ENCODE measurements around the gene LTBR.

Gene LTBR

DNA sequence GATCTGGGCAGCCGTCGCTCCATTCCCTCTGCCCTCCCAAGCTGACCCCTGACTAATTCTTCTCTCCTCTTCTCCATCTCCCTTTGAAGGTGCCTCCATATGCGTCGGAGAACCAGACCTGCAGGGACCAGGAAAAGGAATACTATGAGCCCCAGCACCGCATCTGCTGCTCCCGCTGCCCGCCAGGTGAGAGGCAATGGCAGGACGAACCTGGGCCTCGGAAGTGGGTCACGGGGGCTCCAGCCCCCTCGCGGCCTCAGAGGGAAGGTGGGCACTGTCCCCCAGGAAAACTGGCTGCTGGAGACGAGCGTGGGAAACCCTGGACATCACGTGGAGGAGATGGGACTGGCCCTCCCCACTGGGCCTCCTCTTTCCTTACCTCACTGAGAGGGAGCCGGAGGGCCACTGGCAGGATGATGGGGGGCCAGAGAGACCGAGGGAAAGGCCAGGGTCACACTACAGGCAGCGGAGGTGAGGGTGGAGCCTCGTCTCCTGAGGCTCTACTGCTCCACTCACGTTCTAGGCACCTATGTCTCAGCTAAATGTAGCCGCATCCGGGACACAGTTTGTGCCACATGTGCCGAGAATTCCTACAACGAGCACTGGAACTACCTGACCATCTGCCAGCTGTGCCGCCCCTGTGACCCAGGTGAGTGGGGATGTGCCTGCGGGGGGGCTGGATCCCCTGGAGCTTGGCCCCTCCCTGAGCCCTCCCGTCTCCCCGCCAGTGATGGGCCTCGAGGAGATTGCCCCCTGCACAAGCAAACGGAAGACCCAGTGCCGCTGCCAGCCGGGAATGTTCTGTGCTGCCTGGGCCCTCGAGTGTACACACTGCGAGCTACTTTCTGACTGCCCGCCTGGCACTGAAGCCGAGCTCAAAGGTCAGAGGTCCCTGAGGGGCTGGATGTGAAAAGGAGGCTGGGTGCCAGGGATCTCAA, 806 bp downstream of the LTBR start:
- no peak for DNase-seq

DNA sequence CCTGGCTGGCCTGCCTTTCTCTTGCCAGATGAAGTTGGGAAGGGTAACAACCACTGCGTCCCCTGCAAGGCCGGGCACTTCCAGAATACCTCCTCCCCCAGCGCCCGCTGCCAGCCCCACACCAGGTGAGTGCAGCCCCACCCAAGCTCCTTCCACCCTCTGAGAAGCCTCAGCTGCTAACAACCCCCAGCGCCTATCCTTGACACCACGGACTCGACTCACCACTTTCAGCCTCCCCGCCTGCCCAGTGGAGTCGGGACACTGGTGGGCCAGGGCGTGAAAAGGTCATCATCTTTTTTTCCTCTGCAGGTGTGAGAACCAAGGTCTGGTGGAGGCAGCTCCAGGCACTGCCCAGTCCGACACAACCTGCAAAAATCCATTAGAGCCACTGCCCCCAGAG, 2.1 kb downstream of the LTBR start:
- no peak for DNase-seq

DNA sequence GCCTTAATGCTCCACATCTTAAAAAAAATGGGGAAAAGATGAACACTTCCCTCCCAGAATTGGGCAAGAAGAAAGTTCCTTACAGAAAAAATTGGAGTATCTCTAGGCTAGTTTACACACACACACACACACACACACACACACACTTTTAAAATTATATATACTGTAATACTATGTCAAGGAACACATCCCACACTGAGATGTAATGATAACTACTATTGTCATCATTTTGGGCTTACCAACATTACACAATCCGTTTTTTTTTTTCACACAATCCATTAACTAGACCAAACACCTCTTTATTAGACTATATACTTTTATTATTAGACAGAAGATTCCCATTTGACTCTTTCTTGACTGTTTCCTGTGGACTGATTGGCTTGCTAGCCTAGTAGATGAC, 2.5 kb downstream of the LTBR start:
- DNase-seq = no peak

DNA sequence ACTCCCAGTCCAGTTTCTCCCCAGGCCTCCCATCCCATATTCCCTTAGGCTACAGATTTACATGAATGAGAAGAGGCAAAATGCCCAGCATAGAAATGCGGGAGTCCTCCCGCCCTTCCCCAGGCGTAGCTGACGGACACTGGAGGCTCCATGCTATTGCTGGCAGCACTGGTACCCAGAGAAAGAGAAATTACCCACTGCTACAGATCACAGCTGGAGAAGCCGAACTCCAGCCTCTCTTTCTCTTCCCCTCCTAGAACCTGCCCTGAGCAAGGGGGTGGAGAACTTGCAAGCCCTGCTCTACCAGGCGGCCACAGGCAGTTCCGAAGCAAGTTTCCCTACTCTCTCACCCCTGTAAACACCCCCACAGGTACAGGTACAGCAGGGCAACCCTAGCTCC, 3.6 kb downstream of the LTBR start:
- DNase-seq = no peak

DNA sequence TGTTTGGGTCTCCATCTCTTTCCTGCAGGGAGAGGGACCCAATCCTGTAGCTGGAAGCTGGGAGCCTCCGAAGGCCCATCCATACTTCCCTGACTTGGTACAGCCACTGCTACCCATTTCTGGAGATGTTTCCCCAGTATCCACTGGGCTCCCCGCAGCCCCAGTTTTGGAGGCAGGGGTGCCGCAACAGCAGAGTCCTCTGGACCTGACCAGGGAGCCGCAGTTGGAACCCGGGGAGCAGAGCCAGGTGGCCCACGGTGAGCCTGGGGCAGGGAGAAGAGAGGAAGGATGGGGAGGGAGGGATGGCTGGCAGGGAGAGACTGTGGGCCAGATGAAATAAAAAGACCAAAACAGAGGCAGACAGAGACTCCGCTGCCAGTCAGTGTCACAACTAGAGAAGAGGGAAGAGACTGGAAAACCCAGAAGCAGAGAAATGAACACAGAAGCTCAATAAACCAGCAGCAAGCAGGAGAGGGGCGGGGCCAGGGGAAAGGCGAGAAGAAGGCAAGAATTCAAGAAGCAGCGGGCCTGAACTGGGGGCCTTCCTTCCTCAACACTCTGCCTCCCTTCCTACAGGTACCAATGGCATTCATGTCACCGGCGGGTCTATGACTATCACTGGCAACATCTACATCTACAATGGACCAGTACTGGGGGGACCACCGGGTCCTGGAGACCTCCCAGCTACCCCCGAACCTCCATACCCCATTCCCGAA, 6.3 kb downstream of the LTBR start:
- no peak for DNase-seq

DNA sequence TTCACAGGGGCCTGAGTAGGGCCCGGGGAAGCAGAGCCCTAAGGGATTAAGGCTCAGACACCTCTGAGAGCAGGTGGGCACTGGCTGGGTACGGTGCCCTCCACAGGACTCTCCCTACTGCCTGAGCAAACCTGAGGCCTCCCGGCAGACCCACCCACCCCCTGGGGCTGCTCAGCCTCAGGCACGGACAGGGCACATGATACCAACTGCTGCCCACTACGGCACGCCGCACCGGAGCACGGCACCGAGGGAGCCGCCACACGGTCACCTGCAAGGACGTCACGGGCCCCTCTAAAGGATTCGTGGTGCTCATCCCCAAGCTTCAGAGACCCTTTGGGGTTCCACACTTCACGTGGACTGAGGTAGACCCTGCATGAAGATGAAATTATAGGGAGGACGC, 7.1 kb downstream of the LTBR start:
- no peak for DNase-seq

DNA sequence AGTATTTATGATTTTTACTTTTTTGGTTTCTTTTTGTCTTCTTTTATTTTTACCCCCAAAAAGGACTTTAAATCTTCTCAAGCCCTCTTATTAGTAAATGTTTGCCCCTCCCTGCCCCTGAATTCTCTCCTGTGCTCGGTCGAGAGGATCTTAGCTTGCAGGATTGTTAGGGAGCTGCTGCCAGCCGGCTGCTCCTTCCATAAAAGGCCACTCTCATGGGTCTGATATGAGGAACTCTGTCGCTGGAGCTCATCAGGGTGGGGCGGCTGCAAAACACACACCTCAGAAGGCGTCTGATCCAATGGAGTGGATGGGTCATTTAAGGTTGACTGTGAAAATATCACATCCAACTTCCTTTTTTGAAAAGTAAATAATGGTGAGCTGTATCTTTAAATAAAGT, 8.5 kb downstream of the LTBR start:
- DNase-seq = no peak

DNA sequence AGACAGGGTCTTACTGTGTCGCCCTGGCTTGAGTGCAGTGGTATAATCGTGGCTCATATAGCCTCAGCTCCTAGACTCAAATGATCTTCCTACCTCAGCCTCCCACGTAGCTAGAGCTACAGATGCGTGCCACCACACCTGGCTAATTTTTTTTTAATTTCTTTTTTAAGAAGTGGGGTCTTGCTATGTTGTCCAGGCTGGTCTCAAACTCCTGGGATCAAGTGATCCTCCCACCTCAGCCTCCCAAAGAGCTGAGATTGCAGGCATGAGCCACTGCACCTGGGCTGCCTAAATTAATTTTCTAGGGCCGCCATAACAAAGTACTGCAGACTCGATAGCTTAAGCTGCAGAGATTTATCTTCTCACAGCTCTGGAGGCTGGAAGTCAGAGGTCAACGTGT, 9.1 kb downstream of the LTBR start:
- DNase-seq = no peak

DNA sequence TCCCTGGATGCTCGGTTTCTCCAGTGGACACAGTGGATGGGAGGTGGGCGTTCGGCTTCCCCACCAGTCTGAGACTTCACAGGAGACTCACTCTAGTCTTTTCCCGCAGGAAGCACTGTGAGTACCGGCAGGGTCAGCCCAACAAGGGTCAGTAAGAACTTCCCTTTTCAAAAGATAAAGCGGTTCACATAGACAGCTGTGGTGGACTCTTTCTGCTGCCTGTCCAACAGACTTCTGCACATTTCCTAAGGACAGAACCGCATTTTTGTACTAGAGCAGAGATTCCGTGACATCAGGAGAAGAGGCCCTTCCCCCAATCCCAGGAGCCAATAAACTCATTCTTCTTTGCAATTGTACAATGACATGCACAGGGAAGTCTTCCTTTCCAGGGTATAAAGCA, 10.4 kb downstream of the LTBR start:
- DNase-seq = no peak

DNA sequence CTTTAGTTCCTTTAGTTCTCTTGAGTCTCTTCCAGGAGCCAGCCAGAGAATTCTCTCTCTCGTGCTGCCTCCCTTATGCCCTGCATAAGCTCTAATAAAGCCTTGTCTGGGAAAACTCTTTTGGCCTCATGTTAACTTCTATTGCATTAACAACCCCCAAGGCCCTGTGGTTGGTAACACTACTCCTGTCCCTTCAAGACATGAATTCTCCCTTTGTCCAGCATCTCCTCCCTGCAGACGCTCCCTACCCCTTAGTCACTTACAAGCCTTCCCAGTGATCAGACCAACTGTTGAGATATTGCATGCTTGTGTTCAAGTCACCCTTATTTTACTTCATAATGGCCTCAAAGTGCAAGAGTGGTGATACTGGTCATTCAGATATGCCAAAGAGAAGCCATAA, 12.1 kb downstream of the LTBR start:
- DNase-seq = no peak

DNA sequence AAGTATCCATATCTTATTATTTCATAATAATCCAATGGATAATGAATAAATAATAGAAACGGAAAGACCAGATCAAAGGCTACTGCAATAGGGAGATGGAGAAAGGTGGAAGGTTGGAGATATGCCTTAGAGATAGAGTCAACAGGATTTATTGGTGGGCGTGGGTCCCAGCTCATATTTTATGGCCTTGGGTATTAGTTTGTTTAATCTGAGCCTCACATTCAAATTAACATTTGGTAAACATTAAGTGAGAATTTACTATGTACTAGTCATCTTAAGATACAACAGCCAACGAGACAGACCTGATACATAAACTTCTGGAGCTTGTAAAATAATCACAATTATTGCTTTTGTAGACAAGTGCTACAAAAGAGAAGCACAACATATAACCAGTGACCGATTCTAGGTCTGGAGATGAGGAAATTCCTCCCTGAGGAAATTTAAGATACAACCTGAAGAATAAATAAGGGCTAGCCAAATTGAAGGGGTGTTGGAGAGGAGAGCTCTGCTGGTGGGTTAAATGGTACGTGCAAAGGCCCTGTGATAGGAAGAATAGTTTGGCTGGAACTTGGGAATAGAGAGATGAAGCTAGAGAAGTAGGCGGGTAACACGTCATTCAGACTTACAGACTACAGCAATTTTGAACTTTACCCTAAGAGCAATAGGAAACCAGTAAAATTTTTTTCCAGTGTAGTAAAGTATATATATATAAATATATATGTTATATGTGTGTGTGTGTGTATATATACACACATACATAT, 16.1 kb downstream of the LTBR start:
- DNase-seq = no peak

DNA sequence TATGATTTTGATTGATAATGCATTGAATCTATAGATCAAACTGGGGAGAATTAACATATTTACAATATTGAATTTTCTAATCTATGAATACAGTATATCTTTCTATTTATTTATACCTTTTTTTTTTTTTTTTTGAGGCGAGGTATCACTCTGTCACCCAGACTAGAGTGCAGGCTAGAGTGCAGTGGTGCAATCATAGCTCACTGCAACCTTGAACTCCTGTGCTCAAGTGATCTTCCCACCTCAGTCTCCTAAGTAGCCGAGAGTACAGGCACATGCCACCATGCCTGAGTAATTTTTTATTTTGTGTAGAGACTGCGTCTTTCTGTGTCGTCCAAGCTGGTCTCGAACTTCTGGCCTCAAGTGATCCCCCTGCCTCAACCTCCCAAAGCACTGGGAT, 20.4 kb downstream of the LTBR start:
- DNase-seq = no peak

DNA sequence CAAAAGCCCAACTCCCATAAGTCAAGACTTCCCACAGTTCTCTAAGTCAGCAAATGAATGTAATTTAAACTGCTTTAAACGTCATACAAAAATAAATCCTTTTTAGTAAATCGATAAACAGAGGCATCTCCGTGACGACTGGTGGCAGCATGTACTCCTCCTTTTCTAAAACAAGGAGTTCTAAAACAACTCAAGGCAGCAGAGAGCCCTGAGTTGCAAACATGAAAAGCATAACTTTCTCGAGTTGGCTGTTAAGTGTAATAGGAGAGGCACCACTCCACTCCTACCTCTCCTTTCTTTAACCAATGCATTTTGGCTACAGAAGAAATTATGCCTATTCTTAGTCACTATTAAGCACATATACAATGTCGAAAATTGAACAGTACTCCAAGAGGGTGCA, 22.0 kb downstream of the LTBR start:
- no peak for DNase-seq

DNA sequence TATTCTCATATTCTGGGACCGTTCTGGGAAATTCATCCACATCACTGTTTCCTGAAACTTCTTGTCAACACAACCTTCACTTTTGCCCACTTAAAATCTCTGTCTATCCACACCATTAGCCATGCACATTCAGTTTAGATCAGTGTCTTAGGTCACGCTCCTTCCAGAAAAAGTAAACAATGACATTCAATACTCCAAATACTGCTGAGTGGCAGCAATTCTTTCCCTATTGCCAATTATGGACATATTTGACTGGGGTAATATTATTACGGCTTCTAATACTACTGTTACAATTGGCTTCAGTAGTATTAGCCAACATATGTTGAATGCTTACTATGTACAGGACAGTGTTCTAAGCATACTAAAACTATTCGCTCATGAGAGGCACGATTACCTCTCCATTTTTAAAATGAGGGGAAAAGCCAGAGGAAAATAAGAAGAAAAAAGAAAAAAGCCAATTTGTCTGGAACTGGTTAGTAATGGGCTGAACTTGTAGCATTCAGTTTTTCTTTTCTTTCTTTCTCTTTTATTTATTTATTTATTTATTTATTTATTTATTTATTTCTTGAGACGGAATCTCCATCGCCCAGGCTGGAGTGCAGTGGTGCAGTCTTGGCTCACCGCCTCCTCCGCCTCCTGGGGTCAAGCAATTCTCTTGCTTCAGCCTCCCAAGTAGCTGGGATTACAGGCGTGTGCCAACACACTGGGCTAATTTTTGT, 23.4 kb downstream of the LTBR start:
- DNase-seq = no peak

DNA sequence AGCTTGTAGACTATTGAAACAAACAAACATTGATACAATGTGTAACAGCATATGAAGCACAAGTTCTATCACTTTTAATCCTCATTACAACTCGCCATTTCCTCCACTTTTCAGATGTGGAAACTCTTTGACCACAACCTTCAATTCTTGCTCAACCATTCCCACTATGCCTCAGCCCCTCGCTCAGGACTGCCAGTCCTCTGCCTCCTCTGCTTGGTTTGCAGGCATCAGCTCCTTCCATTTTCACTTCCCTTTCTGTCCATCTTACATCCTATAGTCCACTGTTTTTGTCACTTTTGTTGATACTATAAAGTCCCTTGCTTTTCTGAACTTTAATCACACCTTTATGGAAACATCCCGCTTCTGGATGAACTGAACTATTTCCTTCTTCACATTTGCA, 32.6 kb downstream of the LTBR start:
- no peak for DNase-seq

DNA sequence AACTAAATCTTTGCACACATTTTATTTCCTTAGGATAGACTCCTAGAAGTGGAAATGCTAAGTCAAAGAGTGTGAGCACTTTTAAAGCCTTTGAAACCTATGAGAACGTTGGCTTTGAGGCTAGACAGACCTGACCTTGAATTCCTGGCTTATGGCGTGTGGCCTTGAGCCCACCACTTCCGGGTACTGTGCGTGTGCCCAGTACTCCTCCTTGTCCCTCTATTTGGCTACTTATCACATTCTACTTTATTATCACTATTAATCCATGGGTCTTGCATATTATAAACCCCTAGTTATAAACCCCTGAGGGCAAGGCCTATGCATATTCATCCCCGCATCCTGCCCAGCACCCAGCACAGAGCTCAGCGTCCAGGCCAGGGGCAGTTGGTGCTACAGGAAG, 34.8 kb downstream of the LTBR start:
- no peak for DNase-seq

DNA sequence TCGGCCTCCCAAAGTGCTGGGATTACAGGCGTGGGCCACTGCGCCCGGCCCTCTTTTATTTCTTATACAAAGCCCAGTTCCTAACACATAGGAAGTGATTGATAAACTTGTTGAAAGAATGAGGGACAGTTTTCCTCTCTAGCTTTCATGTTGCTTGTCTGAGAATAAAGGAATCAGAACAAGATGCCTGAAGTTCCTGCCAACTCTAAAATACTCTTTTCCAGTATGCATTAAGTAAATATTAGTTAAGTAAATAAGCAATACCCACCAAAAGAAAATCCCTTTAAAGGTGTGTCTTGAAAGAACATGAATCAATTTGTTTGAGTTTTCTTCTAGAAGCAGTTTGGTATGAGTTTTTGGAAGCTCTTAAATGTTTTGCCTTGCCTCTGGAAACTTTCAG, 36.4 kb downstream of the LTBR start:
- no peak for DNase-seq

DNA sequence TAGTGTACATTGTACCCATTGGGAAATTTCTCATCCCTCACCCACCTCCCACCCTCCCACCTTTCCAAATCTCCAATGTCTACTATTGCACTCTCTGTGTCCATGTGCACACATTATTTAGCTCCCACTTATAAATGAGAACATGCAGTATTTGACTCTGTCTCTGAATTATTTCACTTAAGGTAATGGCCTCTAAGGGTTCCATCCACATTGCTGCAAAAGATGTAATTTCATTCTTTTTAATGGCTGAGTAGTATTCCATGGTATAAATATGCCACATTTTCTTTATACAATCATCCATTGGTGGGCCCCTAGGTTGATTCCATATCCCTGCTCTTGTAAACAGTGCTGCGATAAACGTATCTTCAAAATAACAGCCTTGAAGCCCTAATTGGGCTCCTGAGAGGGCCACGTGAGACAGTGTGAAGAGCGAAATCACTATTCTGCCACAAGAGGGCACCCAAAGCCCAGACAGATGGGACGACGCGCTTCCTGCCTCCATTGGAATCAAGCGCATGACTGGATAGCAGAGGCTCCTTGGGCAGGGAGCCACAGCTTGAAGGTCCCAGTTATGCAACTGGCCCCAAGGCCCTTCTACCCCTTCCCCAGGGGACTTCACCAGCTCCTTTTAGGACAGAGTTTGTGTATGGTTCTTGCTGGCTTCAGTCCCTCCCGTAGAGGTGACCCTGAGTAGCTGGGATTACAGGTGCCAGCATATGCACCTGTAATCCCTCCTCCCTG, 39.5 kb downstream of the LTBR start:
- DNase-seq = peak; percentile 62

DNA sequence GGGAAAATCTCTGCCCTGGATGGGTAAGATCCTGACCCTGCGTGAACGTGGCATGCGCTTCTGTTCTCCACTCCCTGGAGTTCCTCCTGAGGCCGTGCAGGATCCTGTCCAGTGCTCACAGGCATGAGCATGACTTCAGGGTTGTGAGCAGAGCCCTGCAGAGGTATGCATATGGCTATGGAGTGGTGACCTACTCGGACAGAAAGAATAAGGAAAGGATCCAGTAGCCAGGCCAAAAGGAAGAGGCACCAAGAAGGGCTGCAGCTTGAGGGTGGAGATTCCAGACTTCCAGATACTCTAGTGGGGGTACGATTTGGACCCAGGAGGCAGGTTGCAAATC, 40.0 kb downstream of the LTBR start:
- DNase-seq = no peak

DNA sequence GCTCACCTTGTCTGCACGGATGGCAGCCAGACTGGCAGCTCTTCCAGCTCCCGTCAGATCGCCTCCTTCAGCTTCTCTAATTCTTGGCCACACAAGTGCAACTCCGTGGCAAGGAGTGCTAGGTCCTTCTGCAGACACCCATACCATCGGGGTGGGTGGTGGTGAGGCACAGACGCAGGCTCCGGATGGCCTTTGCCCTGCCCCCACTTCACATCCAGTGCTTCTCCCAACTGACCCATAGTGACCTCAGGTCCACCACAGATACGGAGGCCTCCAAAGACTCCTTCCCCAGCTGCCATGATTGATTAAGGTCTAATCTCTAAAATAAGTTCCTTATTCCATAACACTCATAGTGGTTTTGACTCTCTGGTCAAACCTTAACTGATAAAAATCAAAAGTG, 40.9 kb downstream of the LTBR start:
- DNase-seq = no peak

DNA sequence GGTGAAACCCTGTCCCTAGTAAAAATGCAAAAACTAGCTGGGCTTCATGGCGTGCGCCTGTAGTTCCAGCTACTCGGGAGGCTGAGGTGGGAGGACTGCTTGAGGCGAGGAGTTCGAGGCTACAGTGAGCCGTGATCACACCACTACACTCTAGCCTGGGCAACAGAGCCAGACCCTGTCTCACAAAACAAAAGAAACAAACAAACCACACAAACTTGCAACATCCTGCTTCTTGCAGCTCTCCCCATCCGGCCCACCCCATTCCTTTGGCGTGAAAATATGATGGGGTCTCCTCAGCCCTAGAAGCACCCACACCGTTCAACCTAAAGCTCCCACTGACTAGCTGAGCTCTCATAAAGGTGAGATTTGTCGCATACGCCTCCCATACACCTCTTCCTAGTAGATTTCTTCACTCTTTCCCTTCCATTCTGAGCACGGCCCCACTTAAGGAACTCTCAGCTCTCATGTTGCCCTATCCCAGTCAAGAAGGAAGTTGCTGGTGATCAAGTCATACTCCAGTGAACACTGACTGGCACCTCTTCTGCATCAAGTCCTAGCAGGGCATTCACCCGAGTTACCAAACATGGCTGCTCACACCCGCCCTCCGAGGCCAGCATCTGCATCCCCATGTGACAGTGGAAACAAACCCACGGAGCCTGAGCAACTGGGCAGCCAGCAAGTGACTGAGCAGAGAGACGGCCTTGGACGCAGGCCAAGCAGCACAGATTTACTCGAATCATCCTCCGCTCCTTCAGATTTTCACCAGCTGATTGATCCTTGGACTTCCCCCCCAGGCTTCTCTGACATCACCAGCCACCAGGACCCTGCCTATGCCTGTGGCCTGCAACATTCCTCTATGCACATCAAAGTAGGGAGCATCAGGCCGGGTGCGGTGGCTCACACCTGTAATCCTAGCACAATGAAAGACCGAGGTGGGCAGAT, 41.9 kb downstream of the LTBR start:
- DNase-seq = no peak

All from T-helper 9 cell (primary cell).